IMR-90 (cell line): ENCODE results near the gene SBF2. TPM values are rescaled to one million over a fixed set of nuclear protein-coding genes. Genes with fewer than 3 reads are reported as not detected.

Source experiments
- ATAC-seq: fragments of 200-7000 bp; cut with Tn5 transposase; 2 replicates; pipeline ENCODE4 v1.9.1; 2020; ENCODE audit warnings: low read depth, mild to moderate bottlenecking, moderate library complexity
- BruUV-seq: library from RNA; stranded (reverse); fragments of 400-500 nt; replicated peaks from 2 replicates; lab custom pipeline; 2021; lab: Mats Ljungman, UMichigan
- CTCF ChIA-PET: fragments of 300-600 bp; formaldehyde crosslinking; extraction: SDS; loops from one replicate; lab custom pipeline; 2021; ENCODE audit warnings: antibody characterized with exemption; lab: Yijun Ruan, JAX
- POLR2A ChIA-PET: fragments of 300-600 bp; sonication (Branson Sonifier 250); formaldehyde crosslinking; loops from one replicate; lab custom pipeline; 2022; ENCODE audit warnings: antibody characterized with exemption; ENCODE audit not compliant: unreplicated experiment; lab: Charles Lee
- DNase-seq: peaks from one replicate; pipeline ENCODE4 v3.0.0; 2013
- H2AFZ ChIP-seq: replicated peaks from 2 replicates; pipeline ENCODE3; 2013; ENCODE audit warnings: low read length, mild to moderate bottlenecking; ENCODE audit not compliant: poor library complexity
- H2AK5ac ChIP-seq: 2 replicates; pipeline ENCODE4 v1.6.1; 2013; ENCODE audit warnings: low read depth, low read length, inconsistent platforms
- H2AK9ac ChIP-seq: replicated peaks from 2 replicates; pipeline ENCODE3; 2013; ENCODE audit warnings: mild to moderate bottlenecking, low read depth, low read length, moderate library complexity; ENCODE audit not compliant: poor library complexity
- H2BK120ac ChIP-seq: 2 replicates; pipeline ENCODE4 v1.6.1; 2013; ENCODE audit warnings: low read depth, low read length, inconsistent platforms
- H2BK15ac ChIP-seq: 3 replicates; pipeline ENCODE4 v1.6.1; 2013; ENCODE audit warnings: low read depth, low read length, inconsistent platforms
- H2BK20ac ChIP-seq: 2 replicates; pipeline ENCODE4 v1.6.1; 2013; ENCODE audit warnings: low read depth, mild to moderate bottlenecking, inconsistent platforms, low read length, moderate library complexity
- H2BK5ac ChIP-seq: 2 replicates; pipeline ENCODE4 v1.6.1; 2013; ENCODE audit warnings: mild to moderate bottlenecking, low read depth, low read length, inconsistent platforms; ENCODE audit not compliant: poor library complexity, severe bottlenecking
- H3K14ac ChIP-seq: replicated peaks from 2 replicates; pipeline ENCODE4 v1.6.1; 2013; ENCODE audit warnings: low read depth, low read length, inconsistent platforms
- H3K18ac ChIP-seq: 2 replicates; pipeline ENCODE4 v1.6.1; 2013; ENCODE audit warnings: low read depth, low read length, control low read depth
- H3K23ac ChIP-seq: 2 replicates; pipeline ENCODE4 v1.6.1; 2013; ENCODE audit warnings: low read depth, low read length, inconsistent platforms
- H3K27ac ChIP-seq: 2 replicates; pipeline ENCODE4 v1.5.1; 2013; ENCODE audit warnings: mild to moderate bottlenecking, control low read depth, low read length; ENCODE audit not compliant: insufficient read depth
- H3K27me3 ChIP-seq: 2 replicates; pipeline ENCODE4 v1.6.1; 2013; ENCODE audit warnings: low read length; ENCODE audit not compliant: control insufficient read depth, insufficient read depth
- H3K36me3 ChIP-seq: 2 replicates; pipeline ENCODE4 v1.6.1; 2013; ENCODE audit warnings: low read length, mixed read lengths; ENCODE audit not compliant: control insufficient read depth, insufficient read depth
- H3K4ac ChIP-seq: 2 replicates; pipeline ENCODE4 v1.6.1; 2013; ENCODE audit warnings: low read depth, low read length, inconsistent platforms
- H3K4me1 ChIP-seq: 2 replicates; pipeline ENCODE4 v1.6.1; 2013; ENCODE audit warnings: low read length, mixed read lengths; ENCODE audit not compliant: control insufficient read depth, insufficient read depth
- H3K4me2 ChIP-seq: 2 replicates; pipeline ENCODE4 v1.6.1; 2013; ENCODE audit warnings: low read depth, mild to moderate bottlenecking, control low read depth, low read length, moderate library complexity
- H3K4me3 ChIP-seq: 2 replicates; pipeline ENCODE4 v1.5.1; 2013; ENCODE audit warnings: low read depth, mild to moderate bottlenecking, control low read depth, low read length, moderate library complexity; ENCODE audit not compliant: insufficient read depth
- H3K56ac ChIP-seq: 2 replicates; pipeline ENCODE4 v1.6.1; 2013; ENCODE audit warnings: low read length, inconsistent platforms; ENCODE audit not compliant: insufficient read depth; ENCODE audit errors: extremely low read depth
- H3K79me1 ChIP-seq, 2 experiments: 2 replicates each; pipeline ENCODE4 v1.6.1; 2013; ENCODE audit warnings: low read length in 2 of 2, inconsistent platforms in 1 of 2, low read depth in 1 of 2
- H3K9ac ChIP-seq: 2 replicates; pipeline ENCODE4 v1.6.1; 2013; ENCODE audit warnings: low read depth, low read length, control low read depth
- H3K9me1 ChIP-seq: 2 replicates; pipeline ENCODE4 v1.6.1; 2013; ENCODE audit warnings: low read length, inconsistent platforms; ENCODE audit not compliant: insufficient read depth
- H3K9me3 ChIP-seq: 2 replicates; pipeline ENCODE4 v1.6.1; 2013; ENCODE audit warnings: low read length; ENCODE audit not compliant: control insufficient read depth, insufficient read depth
- H4K20me1 ChIP-seq: 2 replicates; pipeline ENCODE4 v1.6.1; 2013; ENCODE audit warnings: low read length, inconsistent platforms; ENCODE audit not compliant: insufficient read depth
- H4K5ac ChIP-seq: 2 replicates; pipeline ENCODE4 v1.6.1; 2013; ENCODE audit warnings: mild to moderate bottlenecking, low read depth, low read length, control low read depth
- H4K8ac ChIP-seq, 2 experiments: 2 replicates each; pipeline ENCODE4 v1.6.1; 2013; ENCODE audit warnings: low read depth in 2 of 2, low read length in 2 of 2, control low read depth in 1 of 2, inconsistent platforms in 1 of 2
- H4K91ac ChIP-seq: 2 replicates; pipeline ENCODE4 v1.6.1; 2013; ENCODE audit warnings: low read depth, low read length, inconsistent platforms; ENCODE audit not compliant: insufficient read depth
- BHLHE40 ChIP-seq: fragments of 150-350 bp; IDR thresholded peaks from 2 replicates; pipeline ENCODE4 v1.6.1; 2016; ENCODE audit warnings: mild to moderate bottlenecking, low read depth, low read length
- CHD1 ChIP-seq: IDR thresholded peaks from 2 replicates; pipeline ENCODE4 v1.6.1; 2012; ENCODE audit warnings: low read depth, low read length, improper control_type of control experiment
- MAFK ChIP-seq: IDR thresholded peaks from 2 replicates; pipeline ENCODE4 v1.6.1; 2012; ENCODE audit warnings: low read depth, low read length, improper control_type of control experiment
- MAZ ChIP-seq: IDR thresholded peaks from 2 replicates; pipeline ENCODE4 v1.6.1; 2012; ENCODE audit warnings: low read depth, mild to moderate bottlenecking, low read length, improper control_type of control experiment, moderate library complexity, borderline replicate concordance
- MXI1 ChIP-seq: IDR thresholded peaks from 2 replicates; pipeline ENCODE4 v1.6.1; 2012; ENCODE audit warnings: low read depth, mild to moderate bottlenecking, low read length, moderate library complexity, borderline replicate concordance
- NFE2L2 ChIP-seq: fragments of 150-350 bp; IDR thresholded peaks from 2 replicates; pipeline ENCODE4 v1.6.1; 2016; ENCODE audit warnings: low read depth, mild to moderate bottlenecking, low read length
- POLR2A ChIP-seq: IDR thresholded peaks from 2 replicates; pipeline ENCODE4 v1.6.1; 2012; ENCODE audit warnings: mild to moderate bottlenecking, low read depth, low read length
- RFX5 ChIP-seq: IDR thresholded peaks from 2 replicates; pipeline ENCODE4 v1.8.0; 2012; ENCODE audit warnings: low read depth, mild to moderate bottlenecking, low read length, moderate library complexity
- WGBS, 2 experiments: methylation state at CpG; one replicate each; pipeline versions ENCODE4 v1.1.5 to v1.1.7; 2013; ENCODE audit warnings: missing lambda C conversion rate in 2 of 2; ENCODE audit not compliant: insufficient read length in 1 of 2; ENCODE audit errors: extremely low coverage in 2 of 2; 5-methylcytosine and 5-hydroxymethylcytosine counted together
- dilution Hi-C: fragments of 300-500 bp; cut with HindIII; formaldehyde crosslinking; loops from one replicate; pipeline ENCODE4 v1.14.3; 2018; ENCODE audit warnings: low sequenced_read_pairs; ENCODE audit not compliant: unreplicated experiment
- in situ Hi-C: fragments of 300-500 bp; cut with MboI; formaldehyde crosslinking; loops from 3 replicates; pipeline ENCODE4 v1.14.3; 2019; ENCODE audit warnings: low sequenced_read_pairs, inconsistent platforms, mixed read lengths
- intact Hi-C: fragments of 100-400 bp; cut with micrococcal nuclease; formaldehyde crosslinking; loops from 2 replicates; pipeline ENCODE4 v1.10.0; 2022
- polyA plus RNA-seq, 3 experiments: library from polyadenylated mRNA; depleted of rRNA; stranded (reverse); fragments of >200 nt; gene quantifications; 2 replicates each; pipeline ENCODE4 v1.2.3, GENCODE V29; 2012; ENCODE audit warnings: low replicate concordance in 1 of 3
- total RNA-seq: library from RNA; depleted of rRNA; stranded (reverse); fragments of >200 nt; gene quantifications from 2 replicates; pipeline ENCODE4 v1.2.3, GENCODE V29; 2012
- TF ChIP-seq, protein P1 (sequence below): fragments of 150-350 bp; IDR thresholded peaks from 2 replicates; pipeline ENCODE4 v1.6.1; 2017; ENCODE audit warnings: mild to moderate bottlenecking, antibody characterized with exemption, low read length, low read depth
- TF ChIP-seq, protein P2 (sequence below): fragments of 150-350 bp; IDR thresholded peaks from 2 replicates; pipeline ENCODE4 v1.6.1; 2016; ENCODE audit warnings: low read depth, mild to moderate bottlenecking, low read length, moderate library complexity, borderline replicate concordance

SBF2 gene
- total and polyA plus RNA-seq, 2 of the 4 experiments (the other 2 are of a cell fraction) = 23.8 to 51.8 TPM

DNA sequence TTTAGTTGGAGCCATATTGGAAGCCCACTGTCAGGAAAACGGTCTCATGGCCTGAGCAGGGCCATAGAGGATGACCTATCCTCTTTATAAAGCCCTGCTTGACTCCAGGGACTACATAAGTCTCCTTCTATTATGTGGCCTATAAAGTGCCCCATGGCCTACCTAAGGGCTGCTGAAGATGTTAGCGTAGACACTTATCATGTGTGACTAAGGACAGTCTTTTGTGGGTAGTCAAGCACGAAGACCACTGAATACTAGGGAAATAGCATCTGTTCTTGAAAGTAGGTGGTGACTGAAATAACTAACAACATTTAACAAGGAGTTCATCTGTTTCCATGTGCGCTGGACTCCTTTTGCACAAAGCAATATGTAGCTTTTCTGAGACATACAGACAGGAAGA, 513.1 kb downstream of the SBF2 start:
- Histone ChIP-seq H2BK15ac (no peak overlapping the region), H2BK120ac (no peak overlapping the region), H3K14ac (no peak overlapping the region), H3K9me1 (peaks cover 11% of the 10 kb centered on the region), H3K18ac (no peak overlapping the region), H3K4ac (no peak overlapping the region), H3K4me3 (no peak overlapping the region), H3K9ac (no peak overlapping the region), H3K79me1 (peaks cover 7 to 47% of the 10 kb centered on the region in 2 experiments), H4K8ac (0 out of 4 replicates have a peak overlapping the region, but pooled peaks of 1 of the 2 experiments have one; percentile 27), H3K27me3 (no peaks in the 10 kb centered on the region), H4K5ac (no peak overlapping the region), H2AK5ac (no peak overlapping the region), H3K4me2 (no peak overlapping the region), H3K36me3 (peaks cover 41% of the 10 kb centered on the region), H4K20me1 (no peaks in the 10 kb centered on the region), H3K23ac (no peak overlapping the region), H3K4me1 (peaks cover 12% of the 10 kb centered on the region), H3K56ac (no peak overlapping the region), H3K9me3 (no peaks in the 10 kb centered on the region), H4K91ac (no peak overlapping the region), H2AK9ac (no peak overlapping the region), H3K27ac (no peak overlapping the region), H2BK20ac (no peak overlapping the region), H2AFZ (no peak overlapping the region), H2BK5ac (no peak overlapping the region)
- POLR2A ChIA-PET = no interaction called here
- TF ChIP-seq POLR2A (no peak), MAZ (no peak), MXI1 (no peak), CHD1 (no peak), MAFK (no peak), NFE2L2 (no peak), RFX5 (no peak), BHLHE40 (no peak)
- TF ChIP-seq, protein P1, sequence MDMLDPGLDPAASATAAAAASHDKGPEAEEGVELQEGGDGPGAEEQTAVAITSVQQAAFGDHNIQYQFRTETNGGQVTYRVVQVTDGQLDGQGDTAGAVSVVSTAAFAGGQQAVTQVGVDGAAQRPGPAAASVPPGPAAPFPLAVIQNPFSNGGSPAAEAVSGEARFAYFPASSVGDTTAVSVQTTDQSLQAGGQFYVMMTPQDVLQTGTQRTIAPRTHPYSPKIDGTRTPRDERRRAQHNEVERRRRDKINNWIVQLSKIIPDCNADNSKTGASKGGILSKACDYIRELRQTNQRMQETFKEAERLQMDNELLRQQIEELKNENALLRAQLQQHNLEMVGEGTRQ = no peak
- TF ChIP-seq, protein P2, sequence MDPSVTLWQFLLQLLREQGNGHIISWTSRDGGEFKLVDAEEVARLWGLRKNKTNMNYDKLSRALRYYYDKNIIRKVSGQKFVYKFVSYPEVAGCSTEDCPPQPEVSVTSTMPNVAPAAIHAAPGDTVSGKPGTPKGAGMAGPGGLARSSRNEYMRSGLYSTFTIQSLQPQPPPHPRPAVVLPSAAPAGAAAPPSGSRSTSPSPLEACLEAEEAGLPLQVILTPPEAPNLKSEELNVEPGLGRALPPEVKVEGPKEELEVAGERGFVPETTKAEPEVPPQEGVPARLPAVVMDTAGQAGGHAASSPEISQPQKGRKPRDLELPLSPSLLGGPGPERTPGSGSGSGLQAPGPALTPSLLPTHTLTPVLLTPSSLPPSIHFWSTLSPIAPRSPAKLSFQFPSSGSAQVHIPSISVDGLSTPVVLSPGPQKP = no peak
- intact Hi-C loops = no loop called here
- no CpG with 5 or more reads among the region's 4 CpGs for WGBS, 2 experiments
- in situ Hi-C loops = no loop called here
- BruUV-seq = no TSS peak
- dilution Hi-C loops = no loop called here
- no peak for DNase-seq
- CTCF ChIA-PET = no interaction called here
- no peak for ATAC-seq
